ENCODE data around the gene LPO.

DNA sequence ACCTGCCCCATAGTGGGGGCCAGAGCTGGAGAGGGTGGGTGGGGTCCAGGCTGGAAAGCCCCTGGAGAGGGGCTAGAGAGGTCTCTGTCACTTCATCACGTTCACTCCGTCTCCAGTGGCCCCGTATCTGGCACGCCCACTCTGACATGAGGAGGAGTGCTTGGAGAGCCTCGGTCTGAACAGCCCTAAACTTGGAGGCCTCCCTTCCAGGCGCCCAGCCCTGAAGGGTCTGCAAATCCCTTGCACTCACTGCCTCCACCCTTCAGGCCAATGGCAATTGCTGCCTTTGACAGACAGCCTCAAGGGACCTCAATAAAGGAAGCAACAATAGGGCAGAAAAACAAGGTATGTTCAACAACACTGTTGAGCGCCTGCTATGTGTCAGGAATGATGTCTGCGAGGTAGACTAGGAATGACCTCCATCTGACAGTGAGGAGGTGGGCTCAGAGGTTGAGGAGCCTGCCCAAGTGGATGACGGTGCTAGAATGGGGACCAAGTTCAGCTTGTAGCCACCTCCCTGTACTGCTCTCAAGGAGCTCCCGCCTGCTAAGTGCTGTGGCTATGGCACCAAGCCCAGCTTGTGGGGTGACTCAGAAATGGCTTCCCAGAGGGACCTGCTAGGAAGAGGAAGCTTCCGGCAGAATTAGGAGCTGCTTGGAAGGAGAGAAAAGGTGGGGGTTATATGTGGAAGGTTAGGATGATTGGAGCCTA lies 48.8 kb upstream of the LPO start:
- TF ChIP-seq EZH2phosphoT487 (IDR thresholded peaks at IDR 0.05; ENCODE audit: low read length) (no peak), EZH2 (optimal IDR thresholded peaks at IDR 0.05; ENCODE audit: low read depth, low read length) (no peak)
- TF ChIP-seq, protein P1, sequence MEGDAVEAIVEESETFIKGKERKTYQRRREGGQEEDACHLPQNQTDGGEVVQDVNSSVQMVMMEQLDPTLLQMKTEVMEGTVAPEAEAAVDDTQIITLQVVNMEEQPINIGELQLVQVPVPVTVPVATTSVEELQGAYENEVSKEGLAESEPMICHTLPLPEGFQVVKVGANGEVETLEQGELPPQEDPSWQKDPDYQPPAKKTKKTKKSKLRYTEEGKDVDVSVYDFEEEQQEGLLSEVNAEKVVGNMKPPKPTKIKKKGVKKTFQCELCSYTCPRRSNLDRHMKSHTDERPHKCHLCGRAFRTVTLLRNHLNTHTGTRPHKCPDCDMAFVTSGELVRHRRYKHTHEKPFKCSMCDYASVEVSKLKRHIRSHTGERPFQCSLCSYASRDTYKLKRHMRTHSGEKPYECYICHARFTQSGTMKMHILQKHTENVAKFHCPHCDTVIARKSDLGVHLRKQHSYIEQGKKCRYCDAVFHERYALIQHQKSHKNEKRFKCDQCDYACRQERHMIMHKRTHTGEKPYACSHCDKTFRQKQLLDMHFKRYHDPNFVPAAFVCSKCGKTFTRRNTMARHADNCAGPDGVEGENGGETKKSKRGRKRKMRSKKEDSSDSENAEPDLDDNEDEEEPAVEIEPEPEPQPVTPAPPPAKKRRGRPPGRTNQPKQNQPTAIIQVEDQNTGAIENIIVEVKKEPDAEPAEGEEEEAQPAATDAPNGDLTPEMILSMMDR (IDR thresholded peaks at IDR 0.05; ENCODE audit: low read length): no peak

Measured in MM.1S (cell line).